H9 (cell line): ENCODE results near the gene LTB4R2. TPM values are rescaled to one million over a fixed set of nuclear protein-coding genes. Genes with fewer than 3 reads are reported as not detected.
"Not testable (repeated sequence)": the region's sequence is repeated elsewhere in the genome, so short reads cannot be mapped to it uniquely, and the experiment has no call there.

Experiments
- DNase-seq: peaks from one replicate; pipeline ENCODE4 v3.0.0-alpha.2; 2017
- H2AFZ ChIP-seq: one replicate; pipeline ENCODE4 v1.6.1; 2013; ENCODE audit warnings: mild to moderate bottlenecking, low read length, control low read depth, moderate library complexity
- H2AK5ac ChIP-seq: 2 replicates; pipeline ENCODE4 v1.6.1; 2013; ENCODE audit warnings: low read length, control low read depth, mixed read lengths; ENCODE audit not compliant: insufficient read length
- H2BK120ac ChIP-seq: one replicate; pipeline ENCODE4 v1.6.1; 2013; ENCODE audit warnings: low read depth, mild to moderate bottlenecking, low read length, control low read depth, inconsistent platforms; ENCODE audit not compliant: poor library complexity, severe bottlenecking
- H2BK12ac ChIP-seq: 2 replicates; pipeline ENCODE4 v1.6.1; 2013; ENCODE audit warnings: low read length, control low read depth, mixed read lengths, low read depth; ENCODE audit not compliant: insufficient read length
- H2BK15ac ChIP-seq: 2 replicates; pipeline ENCODE4 v1.6.1; 2013; ENCODE audit warnings: low read depth, low read length, control low read depth
- H2BK20ac ChIP-seq: one replicate; pipeline ENCODE4 v1.6.1; 2013; ENCODE audit warnings: low read depth, mild to moderate bottlenecking, low read length, control low read depth, inconsistent platforms; ENCODE audit not compliant: poor library complexity, severe bottlenecking
- H2BK5ac ChIP-seq: 2 replicates; pipeline ENCODE4 v1.6.1; 2013; ENCODE audit warnings: low read length, control low read depth, mixed read lengths; ENCODE audit not compliant: insufficient read length
- H3K14ac ChIP-seq: 2 replicates; pipeline ENCODE4 v1.6.1; 2013; ENCODE audit warnings: low read length, control low read depth; ENCODE audit not compliant: insufficient read depth
- H3K18ac ChIP-seq: 2 replicates; pipeline ENCODE4 v1.6.1; 2013; ENCODE audit warnings: low read depth, mild to moderate bottlenecking, mixed read lengths, low read length, control low read depth; ENCODE audit not compliant: insufficient read length
- H3K23ac ChIP-seq: 2 replicates; pipeline ENCODE4 v1.6.1; 2013; ENCODE audit warnings: low read length, control low read depth, mixed read lengths, low read depth; ENCODE audit not compliant: insufficient read length
- H3K23me2 ChIP-seq: 2 replicates; pipeline ENCODE4 v1.6.1; 2013; ENCODE audit warnings: low read depth, mild to moderate bottlenecking, mixed read lengths, low read length, control low read depth; ENCODE audit not compliant: insufficient read length, poor library complexity, severe bottlenecking
- H3K27ac ChIP-seq: 2 replicates; pipeline ENCODE4 v1.5.1; 2013; ENCODE audit warnings: low read length, control low read depth, mixed read lengths, low read depth; ENCODE audit not compliant: insufficient read length
- H3K27me3 ChIP-seq: 2 replicates; pipeline ENCODE4 v1.6.1; 2013; ENCODE audit warnings: low read length, control low read depth, inconsistent platforms; ENCODE audit not compliant: insufficient read depth
- H3K4ac ChIP-seq: 2 replicates; pipeline ENCODE4 v1.6.1; 2013; ENCODE audit warnings: low read depth, mild to moderate bottlenecking, control low read depth, inconsistent platforms, low read length, moderate library complexity
- H3K4me1 ChIP-seq: 2 replicates; pipeline ENCODE4 v1.6.1; 2013; ENCODE audit warnings: low read length, control low read depth, inconsistent platforms; ENCODE audit not compliant: insufficient read depth
- H3K4me2 ChIP-seq: 2 replicates; pipeline ENCODE4 v1.6.1; 2013; ENCODE audit warnings: low read length, control low read depth, mixed read lengths; ENCODE audit not compliant: insufficient read length, insufficient read depth
- H3K56ac ChIP-seq: 2 replicates; pipeline ENCODE4 v1.6.1; 2013; ENCODE audit warnings: low read depth, mild to moderate bottlenecking, mixed read lengths, low read length, control low read depth; ENCODE audit not compliant: insufficient read length
- H3K79me1 ChIP-seq: 2 replicates; pipeline ENCODE4 v1.6.1; 2013; ENCODE audit warnings: low read depth, mild to moderate bottlenecking, moderate library complexity, low read length, control low read depth, inconsistent platforms; ENCODE audit not compliant: insufficient read depth, poor library complexity, severe bottlenecking
- H3K79me2 ChIP-seq: 2 replicates; pipeline ENCODE4 v1.6.1; 2013; ENCODE audit warnings: low read length, control low read depth, inconsistent platforms; ENCODE audit not compliant: insufficient read depth
- H3K9ac ChIP-seq: 2 replicates; pipeline ENCODE4 v1.6.1; 2013; ENCODE audit warnings: low read length, control low read depth, mixed read lengths; ENCODE audit not compliant: insufficient read length; ENCODE audit errors: extremely low read depth
- H3K9me3 ChIP-seq: one replicate; pipeline ENCODE4 v1.6.1; 2013; ENCODE audit warnings: low read depth, low read length, inconsistent platforms; ENCODE audit not compliant: control insufficient read depth
- H3T11ph ChIP-seq: one replicate; pipeline ENCODE4 v1.6.1; 2013; ENCODE audit warnings: mild to moderate bottlenecking, low read length, control low read depth, inconsistent platforms
- H4K20me1 ChIP-seq: one replicate; pipeline ENCODE4 v1.6.1; 2013; ENCODE audit not compliant: control insufficient read depth, insufficient read length, insufficient read depth
- H4K5ac ChIP-seq: 2 replicates; pipeline ENCODE4 v1.6.1; 2013; ENCODE audit warnings: low read depth, mild to moderate bottlenecking, mixed read lengths, low read length, control low read depth; ENCODE audit not compliant: insufficient read length
- H4K8ac ChIP-seq: replicated peaks from 2 replicates; pipeline ENCODE4 v1.6.1; 2013; ENCODE audit warnings: low read length, control low read depth, mixed read lengths, low read depth; ENCODE audit not compliant: insufficient read length
- H4K91ac ChIP-seq: 2 replicates; pipeline ENCODE4 v1.6.1; 2013; ENCODE audit warnings: low read depth, mild to moderate bottlenecking, moderate library complexity, mixed read lengths, low read length, control low read depth; ENCODE audit not compliant: insufficient read length
- H3K27ac Mint-ChIP-seq, 3 experiments: 2 replicates in 2 of 3; 3 replicates in 1 of 3; pipeline ENCODE4 v1.8.0; 2020 to 2021; ENCODE audit warnings: mixed read lengths in 3 of 3, mild to moderate bottlenecking in 1 of 3, moderate library complexity in 1 of 3
- H3K27me3 Mint-ChIP-seq: 2 replicates; pipeline ENCODE4 v1.8.0; 2021; ENCODE audit warnings: low read depth, mild to moderate bottlenecking, moderate library complexity, mixed read lengths
- H3K36me3 Mint-ChIP-seq, 3 experiments: 2 replicates in 2 of 3; 3 replicates in 1 of 3; pipeline ENCODE4 v1.8.0; 2020 to 2021; ENCODE audit warnings: low read depth in 3 of 3, mixed read lengths in 3 of 3; ENCODE audit not compliant: insufficient read depth in 1 of 3
- H3K4me1 Mint-ChIP-seq, 2 experiments: 2 replicates each; pipeline ENCODE4 v1.8.0; 2020; ENCODE audit warnings: mixed read lengths in 2 of 2
- H3K4me3 Mint-ChIP-seq, 2 experiments: 2 replicates in 1 of 2; 3 replicates in 1 of 2; pipeline ENCODE4 v1.8.0; 2020 to 2021; ENCODE audit warnings: mild to moderate bottlenecking in 2 of 2, mixed read lengths in 2 of 2, moderate library complexity in 1 of 2
- H3K9me3 Mint-ChIP-seq, 2 experiments: 2 replicates in 1 of 2; 3 replicates in 1 of 2; pipeline ENCODE4 v1.8.0; 2020; ENCODE audit warnings: mild to moderate bottlenecking in 2 of 2, mixed read lengths in 2 of 2, moderate library complexity in 1 of 2
- WGBS: extraction: QIAGEN DNeasy Blood & Tissue Kit; methylation state at CpG from one replicate; pipeline ENCODE4 v1.1.7; 2013; ENCODE audit warnings: missing lambda C conversion rate, low lambda C conversion rate, mixed read lengths; ENCODE audit not compliant: insufficient read length; ENCODE audit errors: extremely low coverage; 5-methylcytosine and 5-hydroxymethylcytosine counted together
- total RNA-seq: library from RNA; stranded (reverse); gene quantifications from 2 replicates; pipeline ENCODE4 v1.2.1, GENCODE V29; 2021
- TF ChIP-seq, protein P1 (sequence below): fragments of 200-600 bp; sonication (generic); conservative IDR thresholded peaks from 3 replicates; pipeline ENCODE4 v1.8.0; 2021; ENCODE audit warnings: antibody characterized with exemption, mild to moderate bottlenecking

Gene LTB4R2
- total RNA-seq, 1 experiment from 2014 or later = 13.4 TPM

DNA sequence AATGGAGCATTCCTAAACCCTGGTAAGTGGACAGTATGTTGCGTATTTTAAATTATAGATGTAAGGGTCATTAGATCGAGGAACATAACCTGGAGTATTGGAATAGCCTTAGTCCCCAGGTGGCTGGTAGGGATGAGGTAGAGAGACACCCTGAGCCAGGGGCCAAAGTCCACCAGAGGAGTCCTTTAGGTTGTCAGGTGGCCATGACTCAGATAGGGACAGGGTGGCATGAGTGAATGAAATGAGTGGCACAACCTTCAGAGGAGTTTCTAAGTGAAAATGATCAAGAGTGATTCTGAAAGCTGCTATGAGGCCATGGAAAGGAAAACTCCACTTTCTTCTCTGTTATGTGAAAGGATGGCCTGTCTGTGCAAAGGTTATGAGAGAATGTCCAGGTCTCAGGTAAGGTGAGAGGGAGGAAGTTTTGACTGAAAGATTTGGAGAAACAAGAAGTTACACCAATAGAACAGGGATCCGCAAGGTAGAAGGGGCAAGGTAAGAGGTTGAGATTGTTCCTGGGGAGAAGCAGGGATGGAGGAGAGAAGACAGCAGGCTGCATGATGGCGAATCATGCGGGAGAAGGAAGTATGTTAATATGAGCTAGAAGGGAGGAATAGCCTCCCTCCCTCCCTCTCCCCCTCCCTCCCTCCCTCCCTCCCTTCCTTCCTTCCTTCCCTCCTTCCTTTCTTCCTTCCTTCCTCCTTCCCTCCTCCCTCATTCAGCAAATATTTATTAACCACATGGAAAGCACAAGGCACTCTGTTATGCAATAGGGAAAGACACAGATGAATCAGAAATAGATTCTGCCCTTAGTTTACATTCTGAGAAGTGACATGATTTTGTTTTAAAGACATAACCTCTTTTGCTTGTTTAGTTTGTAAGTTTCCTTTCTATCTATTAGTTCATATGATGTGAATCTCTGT is 43.9 kb downstream of the LTB4R2 start:
- Mint-ChIP-seq H3K4me1 (no peaks in the 10 kb centered on the region), H3K4me3 (no peak overlapping the region), H3K27me3 (peaks cover 73% of the 10 kb centered on the region), H3K36me3 (no peaks in the 10 kb centered on the region), H3K27ac (no peak overlapping the region), H3K9me3 (no peaks in the 10 kb centered on the region; a peak in 1 of 5 replicates)
- Histone ChIP-seq H2AFZ (no peak overlapping the region), H2BK120ac (no peak overlapping the region), H2BK5ac (no peak overlapping the region), H3K4ac (no peak overlapping the region), H3K56ac (no peak overlapping the region), H3K4me2 (no peak overlapping the region), H2BK20ac (no peak overlapping the region), H3K27me3 (no peaks in the 10 kb centered on the region; the same call in 1 of the 2 replicates), H3K18ac (no peak overlapping the region), H3K4me1 (no peaks in the 10 kb centered on the region), H3K9ac (no peak overlapping the region), H4K20me1 (no peaks in the 10 kb centered on the region), H3T11ph (no peak overlapping the region), H3K79me1 (no peaks in the 10 kb centered on the region), H3K27ac (no peak overlapping the region), H2BK12ac (no peak overlapping the region), H4K8ac (no peak overlapping the region), H3K79me2 (no peaks in the 10 kb centered on the region), H3K23me2 (no peaks in the 10 kb centered on the region), H3K14ac (no peak overlapping the region), H4K5ac (no peak overlapping the region), H4K91ac (no peak overlapping the region), H3K9me3 (no peaks in the 10 kb centered on the region), H2BK15ac (no peak overlapping the region), H2AK5ac (no peak overlapping the region), H3K23ac (no peak overlapping the region)
- no CpG with 5 or more reads among the region's 5 CpGs for WGBS
- DNase-seq = no peak
- TF ChIP-seq, protein P1, sequence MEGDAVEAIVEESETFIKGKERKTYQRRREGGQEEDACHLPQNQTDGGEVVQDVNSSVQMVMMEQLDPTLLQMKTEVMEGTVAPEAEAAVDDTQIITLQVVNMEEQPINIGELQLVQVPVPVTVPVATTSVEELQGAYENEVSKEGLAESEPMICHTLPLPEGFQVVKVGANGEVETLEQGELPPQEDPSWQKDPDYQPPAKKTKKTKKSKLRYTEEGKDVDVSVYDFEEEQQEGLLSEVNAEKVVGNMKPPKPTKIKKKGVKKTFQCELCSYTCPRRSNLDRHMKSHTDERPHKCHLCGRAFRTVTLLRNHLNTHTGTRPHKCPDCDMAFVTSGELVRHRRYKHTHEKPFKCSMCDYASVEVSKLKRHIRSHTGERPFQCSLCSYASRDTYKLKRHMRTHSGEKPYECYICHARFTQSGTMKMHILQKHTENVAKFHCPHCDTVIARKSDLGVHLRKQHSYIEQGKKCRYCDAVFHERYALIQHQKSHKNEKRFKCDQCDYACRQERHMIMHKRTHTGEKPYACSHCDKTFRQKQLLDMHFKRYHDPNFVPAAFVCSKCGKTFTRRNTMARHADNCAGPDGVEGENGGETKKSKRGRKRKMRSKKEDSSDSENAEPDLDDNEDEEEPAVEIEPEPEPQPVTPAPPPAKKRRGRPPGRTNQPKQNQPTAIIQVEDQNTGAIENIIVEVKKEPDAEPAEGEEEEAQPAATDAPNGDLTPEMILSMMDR = no peak

DNA sequence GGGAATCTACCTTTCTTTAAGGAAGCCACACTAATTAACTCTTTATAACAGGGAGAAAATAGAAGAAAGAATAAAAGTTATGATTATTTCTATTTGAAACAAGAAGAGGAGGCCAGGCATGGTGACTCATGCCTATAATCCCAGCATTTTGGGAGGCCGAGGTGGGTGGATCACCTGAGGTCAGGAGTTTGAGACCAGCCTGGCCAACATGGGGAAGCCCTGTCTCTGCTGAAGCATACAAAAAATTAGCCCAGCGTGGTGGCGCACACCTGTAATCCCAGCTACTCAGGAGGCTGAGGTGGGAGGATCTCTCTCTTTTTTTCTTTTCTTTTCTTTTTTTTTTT is 44.5 kb downstream of the LTB4R2 start:
- H3K4me1 Mint-ChIP-seq, H4K8ac ChIP-seq, H4K91ac ChIP-seq, H3K9ac ChIP-seq, H3K9me3 Mint-ChIP-seq, H2BK120ac ChIP-seq, H3K23ac ChIP-seq, H2BK12ac ChIP-seq, H3K18ac ChIP-seq, H3K79me2 ChIP-seq, H3K4me3 Mint-ChIP-seq, H3K14ac ChIP-seq, H3T11ph ChIP-seq, H3K36me3 Mint-ChIP-seq, H3K9me3 ChIP-seq, H3K4me2 ChIP-seq, H3K27ac ChIP-seq, H2AFZ ChIP-seq, H3K56ac ChIP-seq, H2BK15ac ChIP-seq, H3K4ac ChIP-seq, H4K20me1 ChIP-seq, DNase-seq, H3K4me1 ChIP-seq, H3K27me3 ChIP-seq, H2BK20ac ChIP-seq, H3K23me2 ChIP-seq, H3K79me1 ChIP-seq, H2BK5ac ChIP-seq, H4K5ac ChIP-seq, H3K27ac Mint-ChIP-seq, H2AK5ac ChIP-seq: not testable (repeated sequence)
- H3K27me3 Mint-ChIP-seq = peaks cover 68% of the 10 kb centered on the region
- no CpG with 5 or more reads among the region's 3 CpGs for WGBS
